ENCODE measurements around the gene KL.

KL gene

GRCh38 chr13:33004511-33004910 lies 11.7 kb upstream of the KL start:
- DNase-seq (ENCODE audit: low spot score): no peak

DNA sequence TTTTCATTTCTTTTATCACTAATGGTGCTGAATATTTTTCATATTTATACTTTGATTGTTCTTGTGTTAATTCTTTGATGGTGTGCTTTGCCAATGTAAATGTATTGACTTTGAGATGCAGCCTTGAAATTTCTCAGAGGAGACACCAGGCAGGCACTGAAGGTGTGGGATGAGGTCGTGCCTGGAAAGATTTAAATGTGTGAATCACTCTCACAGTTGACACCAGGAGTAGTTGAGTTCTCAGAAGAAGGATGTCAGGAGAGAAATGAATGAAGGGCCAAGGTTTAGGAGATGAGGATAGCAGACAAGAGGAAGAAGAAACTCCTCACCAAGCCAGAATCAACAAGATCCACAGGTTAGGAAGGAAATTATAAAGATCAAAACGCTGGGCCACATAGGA lies 10.1 kb upstream of the KL start:
- DNase-seq (ENCODE audit: low spot score): no peak

DNA sequence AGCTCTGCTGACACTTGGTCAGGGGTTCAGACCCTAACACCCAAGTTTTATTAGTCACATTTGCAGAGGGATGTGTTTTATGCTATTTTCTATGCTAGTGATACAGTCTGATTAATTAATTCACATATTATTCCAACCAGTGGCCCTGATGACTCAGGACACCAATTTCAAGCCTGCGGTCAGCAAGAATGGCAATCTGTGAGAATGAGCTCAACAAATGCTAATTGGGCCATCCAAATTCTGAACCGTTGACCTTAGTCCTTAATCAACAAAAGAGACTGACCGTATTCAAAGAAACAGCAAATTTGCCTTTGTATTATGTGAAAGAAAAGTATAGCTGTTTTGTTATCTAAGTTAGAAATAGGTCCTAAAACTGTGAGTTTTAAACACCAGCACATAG lies 9.6 kb upstream of the KL start:
- no peak for DNase-seq (ENCODE audit: low spot score)

DNA sequence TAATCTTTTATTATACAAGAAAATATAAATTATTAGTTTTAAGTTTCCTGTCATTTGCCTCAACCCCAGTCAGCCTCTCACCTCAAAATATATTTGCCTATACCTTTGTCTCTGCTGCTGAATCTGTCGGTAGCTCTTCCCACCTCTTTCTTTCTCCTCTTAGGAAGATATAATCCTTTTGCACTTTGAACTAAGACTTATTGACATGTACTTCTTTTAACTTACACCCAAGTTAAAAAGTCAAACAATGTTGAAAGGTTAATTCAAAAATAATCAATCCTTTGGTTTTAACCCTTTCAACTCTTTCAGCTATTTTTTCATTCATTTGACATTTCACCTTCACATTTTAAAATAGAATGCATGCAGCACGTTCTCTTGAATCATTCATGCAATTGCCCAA lies 9.0 kb upstream of the KL start:
- no peak for DNase-seq (ENCODE audit: low spot score)

GRCh38 chr13:33007950-33008349 lies 8.3 kb upstream of the KL start:
- DNase-seq (ENCODE audit: low spot score): no peak

DNA sequence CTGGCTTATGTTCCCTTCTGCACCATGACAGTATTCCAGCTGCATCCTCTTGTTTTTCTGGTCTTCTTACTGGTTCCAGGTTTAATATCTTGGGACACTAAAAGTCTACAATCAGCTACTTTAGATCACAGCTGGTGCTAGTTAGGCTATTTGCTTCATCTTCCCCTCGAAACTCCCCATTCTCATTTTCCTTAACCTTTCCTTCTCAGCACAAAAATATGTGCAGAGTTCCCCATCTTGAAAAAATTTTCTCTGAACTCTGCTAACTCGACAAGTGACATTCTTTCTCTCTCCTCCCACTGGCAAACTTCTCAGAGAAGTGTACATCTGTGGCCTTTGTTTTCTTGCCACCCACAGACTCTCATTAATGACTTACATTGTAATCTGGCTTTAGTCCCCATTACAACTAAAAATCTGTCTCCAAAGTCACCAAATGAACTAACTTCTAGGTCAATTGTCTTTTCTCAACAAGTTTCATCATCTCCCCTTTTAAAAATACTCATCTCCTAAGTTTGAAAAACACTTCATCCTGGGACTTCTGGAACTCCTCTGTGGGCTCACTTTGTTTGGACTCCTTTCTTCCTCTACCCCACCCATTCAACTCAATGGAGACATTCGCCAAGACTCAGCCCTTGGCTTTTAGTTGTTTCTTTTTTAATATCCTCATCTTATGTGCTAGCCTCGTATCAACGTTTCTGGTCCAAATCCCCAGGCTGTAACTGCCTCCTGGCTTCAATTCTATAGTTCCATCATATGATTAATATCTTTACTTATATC lies 7.1 kb upstream of the KL start:
- no peak for DNase-seq (ENCODE audit: low spot score)

DNA sequence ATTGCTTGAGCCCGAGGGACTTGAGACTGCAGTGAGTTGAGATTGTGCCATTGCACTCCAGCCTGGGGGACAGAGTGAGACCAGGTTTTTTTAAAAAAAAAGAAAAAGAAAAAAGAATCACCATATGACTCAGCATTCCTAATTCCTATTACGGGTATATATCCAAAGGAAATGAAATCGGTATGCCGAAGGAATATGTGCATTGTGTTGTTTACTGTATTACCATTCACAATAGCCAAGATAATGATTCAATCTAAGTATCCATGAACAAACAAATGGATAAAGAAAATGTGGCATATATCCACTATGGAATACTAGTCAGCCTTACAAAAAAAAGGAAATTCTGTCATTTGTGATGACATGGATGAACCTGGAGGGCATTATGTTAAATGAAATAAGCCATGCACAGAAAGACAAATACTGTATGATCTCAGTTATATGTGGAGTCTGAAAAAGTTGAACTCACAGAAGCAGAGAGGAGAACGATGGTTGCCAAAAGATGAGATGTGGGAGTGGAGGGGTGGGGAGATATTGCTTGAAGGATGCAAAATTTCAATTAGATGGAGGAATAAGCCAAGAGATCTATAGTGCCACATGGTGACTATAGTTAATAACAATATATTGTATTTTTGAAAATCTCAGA lies 4.3 kb upstream of the KL start:
- DNase-seq (ENCODE audit: low spot score): no peak

DNA sequence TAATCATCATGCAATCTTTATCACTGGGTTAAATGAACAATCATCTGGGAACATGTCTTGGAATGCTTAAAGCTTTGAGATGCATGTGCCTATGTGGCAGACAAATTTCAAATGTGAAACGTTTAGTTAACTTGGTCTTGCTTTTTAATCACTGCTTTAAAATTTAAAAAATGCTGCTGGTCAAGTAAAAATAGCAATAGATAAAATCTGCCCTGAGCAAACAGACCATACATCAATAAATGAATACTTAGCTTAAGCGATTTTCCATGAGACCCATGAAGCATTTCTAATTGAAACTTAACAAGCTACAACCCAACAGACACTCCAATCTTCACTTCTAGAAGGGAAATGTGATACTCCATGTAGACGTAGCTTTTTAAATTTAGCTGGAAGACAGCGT lies 1.9 kb upstream of the KL start:
- DNase-seq (ENCODE audit: low spot score): no peak

- no peak for DNase-seq (ENCODE audit: low spot score)
Observed at GRCh38 chr13:33015241-33015668, 968 bp upstream of the KL start.

DNA sequence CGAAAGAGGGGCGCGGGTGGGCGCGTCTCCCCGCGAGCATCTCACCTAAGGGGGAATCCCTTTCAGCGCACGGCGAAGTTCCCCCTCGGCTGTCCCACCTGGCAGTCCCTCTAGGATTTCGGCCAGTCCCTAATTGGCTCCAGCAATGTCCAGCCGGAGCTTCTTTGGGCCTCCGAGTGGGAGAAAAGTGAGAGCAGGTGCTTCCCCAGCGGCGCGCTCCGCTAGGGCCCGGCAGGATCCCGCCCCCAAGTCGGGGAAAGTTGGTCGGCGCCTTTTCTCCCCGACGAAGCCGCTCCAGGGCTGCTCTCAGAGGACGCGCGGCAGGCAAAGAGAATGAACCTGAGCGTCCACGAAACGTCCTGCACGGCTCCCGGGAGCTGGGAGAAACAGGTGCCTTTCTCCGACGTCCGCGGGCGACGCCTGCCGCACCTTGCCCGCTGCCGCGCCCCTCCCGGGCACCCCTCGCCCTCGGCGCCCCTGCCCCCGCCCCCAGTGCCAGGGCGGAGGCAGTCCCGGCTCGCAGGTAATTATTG lies 366 bp upstream of the KL start:
- DNase-seq (ENCODE audit: low spot score): no peak

GRCh38 chr13:33017323-33017929 lies 1.2 kb downstream of the KL start:
- peak; percentile 22 for DNase-seq (ENCODE audit: low spot score)

GRCh38 chr13:33018886-33019285 lies 2.7 kb downstream of the KL start:
- no peak for DNase-seq (ENCODE audit: low spot score)

- no peak for DNase-seq (ENCODE audit: low spot score)
Observed at GRCh38 chr13:33022986-33023385, 6.8 kb downstream of the KL start.

- no peak for DNase-seq (ENCODE audit: low spot score)
Observed at GRCh38 chr13:33025220-33025744, 9.1 kb downstream of the KL start.

- DNase-seq (ENCODE audit: low spot score): no peak
Observed at GRCh38 chr13:33026489-33027152, 10.4 kb downstream of the KL start.

- no peak for DNase-seq (ENCODE audit: low spot score)
Observed at GRCh38 chr13:33028620-33029019, 12.4 kb downstream of the KL start.

GRCh38 chr13:33031277-33031676 lies 15.1 kb downstream of the KL start:
- DNase-seq (ENCODE audit: low spot score): no peak

DNA sequence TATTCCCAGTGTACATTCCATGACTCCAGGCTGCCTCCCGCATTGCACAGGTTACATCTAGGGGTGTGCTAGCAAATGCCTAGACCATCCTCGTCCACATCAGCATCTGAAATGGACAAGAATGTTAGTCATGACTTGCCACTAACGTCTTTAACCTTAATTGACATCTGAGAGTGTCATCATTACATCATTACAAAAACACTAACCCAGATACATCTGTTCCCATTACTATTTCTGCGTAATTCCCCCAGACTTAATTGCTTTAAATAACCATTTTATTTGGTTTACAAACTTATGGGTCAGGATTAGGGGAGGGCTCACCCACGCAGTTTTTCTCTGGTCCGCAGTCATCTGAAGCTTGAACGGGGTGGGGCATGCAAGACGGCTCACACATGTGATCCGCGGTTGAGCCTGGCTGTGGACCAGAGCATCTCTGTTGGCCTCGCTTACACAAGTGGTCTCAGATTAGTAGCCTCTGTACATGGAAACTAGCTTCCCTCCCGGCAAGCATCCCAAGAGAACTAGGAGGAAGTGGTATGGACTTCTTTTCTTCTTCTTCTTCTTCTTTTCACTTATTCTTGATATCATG lies 15.9 kb downstream of the KL start:
- DNase-seq (ENCODE audit: low spot score): no peak

DNA sequence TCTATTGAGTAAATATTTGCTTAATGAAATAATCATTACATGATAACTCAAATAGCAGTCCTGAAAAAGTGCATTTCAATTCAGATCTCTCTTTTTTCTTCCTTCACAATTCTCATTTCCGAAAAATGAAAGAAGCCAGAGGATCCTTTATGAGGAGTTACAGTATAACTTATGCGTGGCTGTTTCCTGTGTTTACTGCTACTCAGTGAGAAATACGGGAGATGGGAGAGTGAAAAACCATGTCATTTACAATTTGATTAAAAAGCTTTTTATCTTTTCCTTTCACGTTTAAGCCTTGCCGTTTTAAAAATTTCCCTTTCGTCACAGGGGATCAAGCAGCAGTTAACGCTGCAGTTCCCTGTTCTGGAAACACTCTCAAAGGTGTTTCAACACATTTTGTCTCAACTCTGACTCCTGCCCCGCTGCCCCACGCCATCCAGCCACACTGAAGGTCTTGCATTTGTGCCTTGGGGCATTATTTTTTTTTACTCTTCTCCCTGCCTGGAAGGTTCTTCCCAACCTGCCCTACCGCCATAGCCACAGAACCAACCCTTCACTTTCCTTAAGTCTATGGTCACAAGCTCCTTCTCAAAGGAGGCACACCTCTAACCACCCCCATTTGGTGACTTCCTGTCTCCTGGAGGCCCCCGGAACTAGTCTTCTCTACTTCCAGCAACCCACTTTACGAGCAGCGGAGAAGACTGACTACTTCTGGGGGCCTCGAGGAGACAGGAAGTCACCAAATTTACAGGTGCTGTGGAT lies 17.0 kb downstream of the KL start:
- peak; percentile 3 for DNase-seq (ENCODE audit: low spot score)

DNA sequence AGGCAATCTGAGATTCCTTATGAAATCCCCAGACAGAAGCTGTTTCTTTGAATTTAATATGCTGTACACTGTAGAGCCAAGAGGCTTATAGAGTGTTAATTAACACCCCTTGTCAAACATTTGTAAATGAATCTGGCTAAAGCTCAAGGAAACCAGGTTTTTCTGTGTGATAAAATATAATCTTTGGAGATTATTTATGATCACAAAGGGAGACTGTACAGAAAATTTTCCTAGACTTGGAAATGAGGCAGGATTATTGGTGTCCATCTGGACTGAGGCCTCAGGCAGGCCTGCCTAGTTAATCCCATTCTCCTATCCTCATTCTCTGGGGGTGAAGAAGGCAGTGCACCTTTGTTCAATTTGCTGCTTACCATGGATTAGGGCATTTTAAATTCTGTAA lies 17.8 kb downstream of the KL start:
- DNase-seq (ENCODE audit: low spot score): no peak

DNA sequence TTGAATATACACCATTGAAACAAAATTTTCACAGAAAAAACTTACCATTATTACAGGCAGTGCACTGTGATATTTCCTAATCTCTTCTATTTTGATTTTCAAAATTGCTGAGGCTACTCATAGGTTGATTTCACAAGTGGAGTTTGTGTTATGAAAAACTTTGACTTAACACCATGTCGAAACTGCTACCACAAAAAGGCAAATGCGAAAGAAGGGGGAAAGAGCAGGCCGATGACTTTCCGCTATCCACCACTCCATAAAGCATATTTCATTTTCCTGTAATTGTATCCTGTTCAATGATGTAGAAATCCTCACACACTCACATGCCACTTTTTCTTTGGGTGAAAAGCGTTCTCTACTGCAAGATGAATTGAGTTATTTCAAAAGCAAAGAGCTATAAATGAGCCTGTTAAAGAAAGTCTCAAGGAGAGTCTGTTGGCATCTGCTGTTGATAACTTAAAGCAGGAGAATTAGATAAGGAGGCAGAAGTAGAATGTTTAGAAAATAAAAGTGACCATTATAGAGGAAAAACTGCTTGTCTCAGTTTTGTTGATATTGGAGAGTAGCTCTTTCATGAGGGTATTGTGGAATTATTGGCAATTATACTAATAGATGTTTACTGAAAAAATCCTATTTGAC lies 18.8 kb downstream of the KL start:
- DNase-seq (ENCODE audit: low spot score): no peak
